Ascending aorta (tissue), 2 donors: ENCODE measurements around the gene BLMH. TPM values are rescaled to one million over a fixed set of nuclear protein-coding genes. Genes with fewer than 3 reads are reported as not detected.

Experiments used
- DNase-seq, 2 donors: peaks; one replicate each; pipeline ENCODE4 v3.0.0-alpha.2; 2019; ENCODE audit warnings: low spot score in 2 of 2
- H3K27ac ChIP-seq, 2 donors: fragments of 200-600 bp; sonication (generic); one replicate each; pipeline ENCODE4 v1.5.1; 2016 to 2017; ENCODE audit warnings: mild to moderate bottlenecking in 1 of 2
- H3K27me3 ChIP-seq: fragments of 200-600 bp; sonication (generic); one replicate; pipeline ENCODE4 v1.5.1; 2017
- H3K36me3 ChIP-seq, 2 donors: fragments of 200-600 bp; sonication (generic); one replicate each; pipeline ENCODE4 v1.5.1; 2016
- H3K4me1 ChIP-seq, 2 donors: fragments of 200-600 bp; sonication (generic); one replicate each; pipeline ENCODE4 v1.5.1; 2016 to 2017; ENCODE audit warnings: mild to moderate bottlenecking in 1 of 2
- H3K4me3 ChIP-seq, 2 donors: fragments of 200-600 bp; sonication (generic); one replicate each; pipeline ENCODE4 v1.5.1; 2016 to 2017; ENCODE audit warnings: mild to moderate bottlenecking in 1 of 2
- H3K9me3 ChIP-seq, 2 donors: fragments of 200-600 bp; sonication (generic); one replicate each; pipeline ENCODE4 v1.5.1; 2016
- CTCF ChIP-seq, 3 experiments: fragments of 200-600 bp in 2 of 3; fragments of 450-650 bp in 1 of 3; sonication (generic) in 2 of 3; IDR thresholded peaks; one replicate each; pipeline ENCODE4 v1.5.1; 2016 to 2019; ENCODE audit warnings: antibody characterized with exemption in 3 of 3, mild to moderate bottlenecking in 1 of 3, moderate library complexity in 1 of 3
- intact Hi-C: fragments of 100-400 bp; cut with DNase I; formaldehyde crosslinking; loops from one replicate; pipeline ENCODE4 v1.15.1; 2023
- total RNA-seq: library from RNA; depleted of rRNA; stranded (reverse); fragments of >200 nt; gene quantifications from one replicate; pipeline ENCODE4 v1.1.0, GENCODE V29; 2016

BLMH gene
- total RNA-seq, 1 donor from 2014 or later, result 6.9 TPM

GRCh38 chr17:30228011-30228410 lies 63.7 kb downstream of the BLMH start:
- TF ChIP-seq CTCF (IDR thresholded peaks at IDR 0.05), result no peak
- Histone ChIP-seq H3K9me3 (no peaks in the 10 kb centered on the region), H3K27me3 (no peaks in the 10 kb centered on the region), H3K4me3 (no peak overlapping the region), H3K36me3 (no peaks in the 10 kb centered on the region), H3K27ac (no peak overlapping the region), H3K4me1 (no peaks in the 10 kb centered on the region)
- intact Hi-C loops, result no loop called here
- no peak for DNase-seq

GRCh38 chr17:30226878-30227277 lies 64.9 kb downstream of the BLMH start:
- no peaks in the 10 kb centered on the region for H3K4me1 ChIP-seq
- no peaks in the 10 kb centered on the region for H3K9me3 ChIP-seq
- H3K27me3 ChIP-seq, result no peaks in the 10 kb centered on the region
- intact Hi-C loops, result no loop called here
- no peaks in the 10 kb centered on the region for H3K36me3 ChIP-seq
- DNase-seq, result no peak
- no peak overlapping the region for H3K27ac ChIP-seq
- H3K4me3 ChIP-seq, result no peak overlapping the region
- no peak for TF ChIP-seq CTCF (IDR thresholded peaks at IDR 0.05)

DNA sequence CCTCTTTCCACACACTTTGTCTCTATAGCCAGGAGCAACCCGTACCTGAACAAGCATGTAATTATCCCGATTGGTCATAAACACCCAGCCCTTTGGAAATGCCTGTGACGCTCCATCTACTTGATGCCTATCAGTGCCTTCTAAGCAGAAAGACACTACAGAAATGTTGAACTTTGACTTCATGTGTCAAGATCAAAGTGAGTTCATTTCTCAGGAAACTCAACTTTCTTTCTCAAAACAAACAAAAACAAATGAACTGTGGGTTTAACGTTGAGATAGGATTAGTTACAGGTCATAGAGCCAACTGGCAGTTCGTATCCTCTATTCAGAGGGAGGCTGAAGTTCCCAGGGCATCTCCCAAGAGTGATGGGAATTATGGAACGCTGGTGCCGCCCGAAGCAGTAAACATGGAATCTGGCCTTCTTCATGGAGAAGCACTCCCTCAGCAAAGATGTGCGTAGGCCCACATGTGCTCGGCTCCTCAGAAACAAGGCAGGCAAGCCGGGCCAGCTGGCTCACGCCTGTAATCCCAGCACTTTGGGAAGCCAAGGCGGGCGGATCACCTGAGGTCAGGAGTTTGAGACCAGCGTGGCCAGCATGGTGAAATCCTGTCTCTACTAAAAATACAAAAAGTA lies 65.7 kb downstream of the BLMH start:
- no peak for TF ChIP-seq CTCF (IDR thresholded peaks at IDR 0.05)
- intact Hi-C loops, result no loop called here
- H3K9me3 ChIP-seq, result no peaks in the 10 kb centered on the region
- H3K4me3 ChIP-seq, result no peak overlapping the region
- H3K27ac ChIP-seq, result no peak overlapping the region
- no peak for DNase-seq
- no peaks in the 10 kb centered on the region for H3K36me3 ChIP-seq
- H3K27me3 ChIP-seq, result no peaks in the 10 kb centered on the region
- H3K4me1 ChIP-seq, result no peaks in the 10 kb centered on the region

GRCh38 chr17:30225112-30225511 lies 66.6 kb downstream of the BLMH start:
- no peak for TF ChIP-seq CTCF (IDR thresholded peaks at IDR 0.05)
- H3K9me3 ChIP-seq, result no peaks in the 10 kb centered on the region
- intact Hi-C loops, result no loop called here
- H3K27ac ChIP-seq, result no peak overlapping the region
- no peaks in the 10 kb centered on the region for H3K27me3 ChIP-seq
- H3K4me3 ChIP-seq, result no peak overlapping the region
- H3K4me1 ChIP-seq, result no peaks in the 10 kb centered on the region
- no peak for DNase-seq
- no peaks in the 10 kb centered on the region for H3K36me3 ChIP-seq

- no peak overlapping the region for H3K4me3 ChIP-seq
- H3K36me3 ChIP-seq, result no peaks in the 10 kb centered on the region
- no peak overlapping the region for H3K27ac ChIP-seq
- TF ChIP-seq CTCF (IDR thresholded peaks at IDR 0.05), result no peak
- no peaks in the 10 kb centered on the region for H3K27me3 ChIP-seq
- DNase-seq, result no peak
- intact Hi-C loops, result no loop called here
- H3K4me1 ChIP-seq, result no peaks in the 10 kb centered on the region
- no peaks in the 10 kb centered on the region for H3K9me3 ChIP-seq
These were observed 67.3 kb downstream of the BLMH start for GRCh38 chr17:30224419-30224960.
